Inflammatory macrophage treated with lipopolysaccharide for 4 hours (primary cell): ENCODE results near the gene CDK15.
"Not testable (repeated sequence)": the region's sequence is repeated elsewhere in the genome, so short reads cannot be mapped to it uniquely, and the experiment has no call there.

Experiments used
- DNase-seq: peaks from one replicate; pipeline ENCODE4 v3.0.0-alpha.2; 2020

CDK15 gene

DNA sequence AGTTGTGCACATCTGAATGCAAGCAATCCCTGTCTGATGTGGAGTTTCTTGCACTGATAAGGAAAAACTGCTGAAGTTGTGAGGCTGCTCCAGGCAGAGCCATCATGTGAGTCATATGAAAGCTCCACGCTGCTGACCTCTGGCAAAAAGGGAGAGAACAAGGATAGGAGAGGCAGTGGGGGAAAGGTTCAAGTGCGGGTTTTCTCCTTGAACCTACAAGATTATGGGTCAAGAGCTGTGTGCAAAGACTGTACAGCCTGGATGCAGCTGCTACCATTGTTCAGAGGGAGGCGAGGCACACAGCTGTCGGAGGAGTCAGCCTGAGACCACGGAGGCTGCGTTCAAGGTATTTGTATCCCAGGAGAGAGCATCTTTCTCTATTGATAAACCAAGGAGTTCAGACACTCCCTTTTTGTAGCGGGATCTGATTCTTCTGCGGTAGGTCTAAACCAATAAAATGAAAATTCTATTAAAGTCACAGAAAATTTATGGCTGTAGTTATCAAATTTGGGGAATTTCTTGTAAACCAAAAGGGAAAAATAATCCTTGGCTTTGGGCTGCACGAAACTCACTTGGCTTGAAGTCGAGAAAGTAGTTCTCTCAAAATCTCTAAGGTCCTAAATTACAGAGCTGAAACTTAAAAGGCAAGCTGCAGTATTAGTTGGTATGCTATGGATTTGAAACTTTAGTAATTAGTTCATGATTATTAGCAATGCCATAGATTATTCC is at the start of gene CDK15:
Gene CDK15, plus strand, starts transcription at position 96 of the 729 bp plus-strand sequence. Its CDS starts 128 bp downstream, at position 224.
- DNase-seq, result no peak

DNA sequence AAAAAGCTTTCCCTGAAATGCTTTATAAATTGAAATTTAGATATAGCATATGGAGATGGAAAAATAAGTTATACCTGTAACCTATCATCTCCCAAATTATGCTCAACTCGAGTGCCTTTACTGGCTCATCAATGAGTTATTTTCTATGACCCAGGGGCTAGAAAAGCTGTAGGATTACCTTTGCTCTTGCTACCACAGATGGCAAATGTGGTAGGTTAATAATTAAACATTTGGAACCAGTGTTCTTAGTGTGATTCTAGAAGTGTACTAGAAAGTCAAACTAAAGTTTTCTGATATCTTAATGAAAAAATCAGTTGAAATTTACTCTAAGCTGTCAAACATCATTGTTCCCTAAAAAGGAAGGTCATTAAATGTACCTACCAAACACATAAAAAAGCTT is 48.1 kb upstream of the CDK15 start:
- no peak for DNase-seq

DNA sequence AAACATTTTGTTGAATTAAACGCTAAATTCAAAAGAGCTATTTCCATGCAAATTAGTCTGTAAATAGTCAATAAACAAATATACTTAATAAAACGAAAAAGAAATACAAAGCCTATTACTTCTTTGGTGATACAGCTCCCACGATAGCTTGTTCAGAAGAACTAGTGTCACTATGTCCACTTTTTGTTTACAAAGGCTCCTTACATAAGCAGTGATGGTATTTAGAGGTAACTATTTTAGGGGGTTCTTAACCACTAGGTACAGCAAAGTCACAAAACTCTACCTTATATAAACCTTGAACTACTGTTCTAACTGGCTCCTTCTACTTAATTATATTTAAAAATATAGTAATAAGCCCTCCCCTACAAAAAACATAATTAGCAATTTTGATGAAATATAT is 47.5 kb upstream of the CDK15 start:
- DNase-seq, result no peak

DNA sequence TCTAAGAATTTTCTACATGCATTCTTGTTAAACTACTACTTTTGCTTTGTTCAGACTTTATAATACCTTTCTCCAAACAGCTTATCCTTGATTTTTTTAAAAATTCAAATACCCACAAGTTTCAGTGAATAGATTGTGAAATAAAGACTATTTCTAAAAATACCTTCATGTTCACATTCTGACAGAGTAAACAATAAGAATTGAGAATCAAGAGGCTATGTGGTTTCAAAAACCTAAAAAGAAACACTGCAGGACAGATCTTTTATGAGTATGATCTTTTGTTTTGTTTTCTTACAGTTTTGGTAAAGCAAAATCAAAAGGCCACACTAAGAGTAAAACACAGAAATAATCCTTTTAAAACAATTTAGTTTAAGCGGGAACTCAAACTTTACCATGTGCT is 46.8 kb upstream of the CDK15 start:
- DNase-seq, result no peak

DNA sequence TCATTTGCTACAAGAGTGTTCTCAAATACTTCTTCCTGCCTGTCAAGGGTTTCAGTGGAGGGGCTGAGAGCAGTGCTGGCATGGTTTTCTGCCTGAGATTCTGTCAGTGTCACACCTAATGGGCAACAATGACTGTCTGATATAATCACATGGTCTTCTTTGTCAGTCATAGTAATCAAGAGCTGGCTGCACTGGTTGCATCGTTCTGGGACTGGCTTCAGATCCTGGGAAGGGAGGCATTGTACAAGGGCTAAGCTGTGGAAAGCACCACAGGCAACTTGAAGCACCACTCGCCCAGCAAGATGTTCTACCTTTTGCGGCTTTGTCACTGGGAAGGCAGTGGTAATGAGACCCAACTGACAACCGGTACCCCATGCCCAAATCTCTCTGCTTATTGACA is 45.2 kb upstream of the CDK15 start:
- DNase-seq, result no peak

DNA sequence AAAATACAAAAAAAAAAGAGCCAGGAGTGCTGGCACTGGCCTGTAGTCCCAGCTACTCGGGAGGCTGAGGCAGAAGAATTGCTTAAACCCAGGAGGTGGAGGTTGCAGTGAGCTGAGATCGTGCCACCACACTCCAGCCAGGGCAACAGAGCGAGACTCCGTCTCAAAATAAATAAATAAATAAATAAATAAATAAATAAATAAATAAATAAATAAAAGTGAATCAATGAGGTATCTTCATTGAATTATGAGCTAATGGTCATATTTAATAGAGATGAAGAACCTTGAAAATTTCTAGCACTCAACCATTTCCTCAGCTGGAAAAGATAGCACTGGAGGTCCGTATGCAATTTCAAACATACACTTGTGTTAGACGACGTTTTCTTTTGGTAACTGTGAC is 41.9 kb upstream of the CDK15 start:
- DNase-seq, result not testable (repeated sequence)

DNA sequence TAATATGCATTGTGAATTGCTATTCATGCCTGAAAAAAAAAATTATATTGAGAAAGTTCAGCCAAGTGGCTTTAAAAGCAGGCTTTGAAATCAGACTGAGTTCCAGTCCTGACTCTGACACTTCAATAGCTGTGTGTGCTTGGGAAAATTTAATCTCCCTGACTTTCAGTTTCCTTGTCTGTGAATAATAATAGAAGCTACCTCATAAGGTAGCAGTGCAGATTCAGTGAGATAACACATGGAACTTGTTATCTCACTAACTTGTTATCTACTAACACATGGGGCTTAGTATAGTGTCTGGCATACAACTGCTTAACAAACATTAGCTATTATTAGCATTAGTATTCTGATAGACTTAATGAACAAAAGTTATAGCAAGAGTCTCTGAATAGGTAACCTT is 40.5 kb upstream of the CDK15 start:
- DNase-seq, result no peak

DNA sequence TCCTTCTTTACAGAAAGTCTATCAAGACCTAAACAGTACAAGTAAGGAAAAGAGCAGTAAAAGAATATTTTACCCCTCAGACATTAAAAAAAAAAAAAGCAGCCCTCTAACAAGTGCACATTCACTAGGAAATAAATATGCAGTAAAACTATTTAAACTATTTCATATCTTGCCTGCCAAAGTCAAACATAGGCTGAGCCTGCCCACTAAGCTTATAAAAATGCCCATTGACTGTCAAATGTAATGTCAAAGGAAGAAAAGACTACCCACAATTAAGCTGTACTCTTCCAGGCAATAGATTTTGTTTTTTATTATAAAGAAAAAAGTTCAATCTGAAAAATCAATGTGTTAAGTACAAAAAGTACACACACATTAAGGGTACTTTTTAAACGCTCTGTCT is 37.4 kb upstream of the CDK15 start:
- DNase-seq, result no peak

DNA sequence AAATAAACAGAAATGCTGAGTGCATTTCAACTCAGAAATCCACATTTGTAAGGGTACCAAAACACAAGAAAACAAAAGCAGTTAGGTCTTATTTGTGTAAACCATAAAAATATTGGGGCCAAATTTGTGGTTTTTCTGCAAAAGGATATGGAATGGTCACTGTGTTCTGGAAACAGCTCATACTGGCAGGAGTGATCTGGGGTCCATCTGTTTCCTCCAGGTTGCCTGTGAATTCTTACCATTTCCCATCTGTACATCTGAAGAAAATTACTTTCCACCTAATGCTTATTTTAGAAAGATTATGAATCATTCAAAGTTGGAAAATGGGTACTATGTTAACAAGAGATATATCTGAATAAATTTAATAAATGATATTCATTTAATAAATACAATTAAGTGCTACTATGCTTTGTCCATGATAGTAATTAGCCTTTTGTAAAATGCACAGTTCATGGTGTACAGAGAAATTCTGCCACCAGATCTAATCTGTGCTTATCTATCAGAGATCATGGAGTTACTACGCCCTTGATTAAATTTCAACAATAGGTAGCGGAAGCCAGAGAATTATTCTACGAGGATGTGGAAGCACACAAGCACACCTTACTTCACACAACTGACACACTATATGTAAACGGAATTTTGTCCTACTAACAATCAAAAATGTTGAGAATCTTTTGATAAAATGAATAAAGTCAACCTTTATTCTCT is 36.5 kb upstream of the CDK15 start:
- DNase-seq, result no peak

DNA sequence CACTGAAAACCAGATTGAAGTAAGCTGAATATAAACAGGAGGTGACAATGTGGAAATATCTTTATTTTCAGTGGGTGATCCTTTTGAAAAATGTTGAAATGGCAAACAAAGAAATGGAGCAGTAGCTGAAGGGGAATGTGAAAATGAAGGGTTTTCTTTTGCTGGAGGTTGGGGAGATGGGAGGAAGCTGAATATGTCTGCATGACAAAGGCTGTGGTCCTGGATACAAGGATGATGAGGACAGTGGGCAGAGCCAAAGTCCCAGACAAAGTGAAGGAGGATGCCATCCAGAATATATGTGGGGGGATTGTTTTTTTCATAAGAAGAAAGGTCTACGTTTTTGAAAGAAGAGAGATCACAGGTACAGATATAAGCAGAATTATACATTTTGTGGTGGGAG is 32.3 kb upstream of the CDK15 start:
- no peak for DNase-seq

DNA sequence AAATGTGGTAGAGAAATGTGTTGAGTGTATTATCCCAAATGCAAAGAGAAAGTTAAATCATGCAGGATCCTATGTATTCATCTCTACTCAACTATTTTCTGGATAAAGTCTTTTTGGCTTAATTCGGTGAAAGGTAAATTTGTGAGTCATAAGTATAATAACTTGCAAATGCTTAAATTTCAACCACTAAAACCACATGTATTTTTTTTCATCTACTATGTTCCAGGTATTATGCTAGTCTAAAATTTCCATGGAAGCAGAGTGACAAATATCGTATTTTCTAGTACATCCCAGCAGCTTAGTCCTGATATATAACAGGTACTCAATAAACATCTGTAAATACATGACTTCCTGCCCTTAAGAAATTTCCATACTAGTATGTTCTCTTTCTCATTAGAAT is 31.8 kb upstream of the CDK15 start:
- DNase-seq, result no peak

DNA sequence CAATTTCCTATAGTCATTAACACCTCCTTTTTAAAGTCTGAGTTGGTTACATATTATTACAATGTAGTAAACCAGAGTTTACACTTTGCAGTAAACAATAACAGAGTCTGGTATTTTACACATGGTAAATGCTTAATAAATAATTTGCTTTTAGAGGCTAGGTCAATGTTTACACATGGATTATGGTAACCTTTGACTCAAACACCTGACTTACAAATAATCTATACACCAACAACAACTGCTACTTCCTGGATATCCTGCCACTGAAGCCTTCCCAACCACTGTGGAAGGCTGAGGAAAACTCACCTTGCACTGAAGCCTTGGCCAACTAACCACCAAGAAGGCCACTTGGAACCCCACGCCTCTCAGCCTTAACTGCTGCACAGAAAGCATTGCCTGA is 31.0 kb upstream of the CDK15 start:
- DNase-seq, result no peak

DNA sequence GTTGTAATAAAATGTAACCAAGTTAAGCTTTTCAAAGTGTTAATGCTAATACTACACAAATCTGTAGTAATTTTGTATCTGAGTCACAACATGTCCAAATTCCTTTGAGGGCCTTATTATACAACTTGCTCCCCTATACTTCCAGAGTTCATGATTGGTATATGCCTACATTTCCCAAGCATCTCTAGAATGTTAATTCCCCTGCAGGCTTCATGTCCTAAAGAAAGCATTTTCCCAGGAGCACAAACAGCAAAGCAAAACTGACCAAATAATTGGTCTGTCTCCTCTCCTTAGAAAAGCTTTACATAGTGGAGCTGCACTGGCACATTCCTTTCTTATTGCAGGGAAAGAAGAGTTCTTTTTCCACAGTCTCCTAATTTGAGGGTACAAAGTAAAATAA is 29.3 kb upstream of the CDK15 start:
- no peak for DNase-seq

DNA sequence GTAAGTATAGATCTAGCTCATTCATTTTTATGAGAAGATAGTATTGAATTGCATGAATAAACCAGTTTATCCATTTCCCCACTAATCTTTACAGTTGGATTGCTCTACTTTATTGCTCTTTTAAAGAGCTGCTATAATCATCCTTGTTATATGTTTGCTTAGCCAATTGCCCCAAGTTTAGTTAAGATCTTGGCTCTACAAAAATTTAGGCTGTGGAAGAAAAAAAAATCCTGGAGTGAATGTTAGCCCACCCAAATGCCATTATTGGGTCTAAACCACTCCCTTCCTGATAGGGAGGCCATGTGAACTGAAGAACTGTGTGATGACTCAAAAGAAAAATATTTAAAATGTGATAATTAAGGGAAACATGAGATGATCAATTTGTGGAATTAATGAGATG is 28.5 kb upstream of the CDK15 start:
- no peak for DNase-seq

DNA sequence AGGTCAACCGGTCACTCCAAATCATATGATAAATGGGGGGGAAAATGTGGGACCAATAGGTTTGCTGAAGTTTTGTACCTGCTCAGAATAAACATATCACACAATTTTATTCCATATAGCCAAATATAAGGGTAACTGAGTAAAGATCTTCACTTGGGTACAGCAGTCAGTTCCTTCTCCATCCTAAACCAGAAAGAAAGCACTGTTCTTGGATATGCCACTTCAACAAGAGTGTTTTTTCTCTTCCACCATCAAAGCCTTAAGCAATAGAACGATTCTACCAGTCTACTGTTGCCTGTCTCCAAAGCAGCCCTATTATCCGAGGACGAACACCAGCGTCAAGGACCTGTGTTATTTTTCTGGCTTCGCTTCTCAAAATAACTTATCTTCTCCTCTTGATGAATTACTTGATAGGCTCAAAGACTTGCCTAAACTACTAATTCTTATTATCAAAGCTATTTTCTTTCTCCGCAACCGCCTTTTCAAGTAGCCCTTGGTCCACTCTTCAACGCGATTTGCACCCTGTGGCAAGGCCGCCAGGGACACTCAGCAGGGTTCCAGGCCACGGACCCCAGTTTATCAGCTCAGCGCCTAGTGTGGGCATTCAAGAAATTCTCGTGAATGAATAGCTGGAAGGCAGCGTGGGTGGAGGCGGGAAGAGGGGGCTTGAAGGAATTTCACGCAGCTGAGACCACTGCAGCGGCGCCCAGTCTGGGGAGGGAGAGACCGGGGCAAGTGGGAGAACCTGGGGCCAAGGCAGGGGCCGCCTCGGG is 26.2 kb upstream of the CDK15 start:
- DNase-seq, result peak; percentile 2

DNA sequence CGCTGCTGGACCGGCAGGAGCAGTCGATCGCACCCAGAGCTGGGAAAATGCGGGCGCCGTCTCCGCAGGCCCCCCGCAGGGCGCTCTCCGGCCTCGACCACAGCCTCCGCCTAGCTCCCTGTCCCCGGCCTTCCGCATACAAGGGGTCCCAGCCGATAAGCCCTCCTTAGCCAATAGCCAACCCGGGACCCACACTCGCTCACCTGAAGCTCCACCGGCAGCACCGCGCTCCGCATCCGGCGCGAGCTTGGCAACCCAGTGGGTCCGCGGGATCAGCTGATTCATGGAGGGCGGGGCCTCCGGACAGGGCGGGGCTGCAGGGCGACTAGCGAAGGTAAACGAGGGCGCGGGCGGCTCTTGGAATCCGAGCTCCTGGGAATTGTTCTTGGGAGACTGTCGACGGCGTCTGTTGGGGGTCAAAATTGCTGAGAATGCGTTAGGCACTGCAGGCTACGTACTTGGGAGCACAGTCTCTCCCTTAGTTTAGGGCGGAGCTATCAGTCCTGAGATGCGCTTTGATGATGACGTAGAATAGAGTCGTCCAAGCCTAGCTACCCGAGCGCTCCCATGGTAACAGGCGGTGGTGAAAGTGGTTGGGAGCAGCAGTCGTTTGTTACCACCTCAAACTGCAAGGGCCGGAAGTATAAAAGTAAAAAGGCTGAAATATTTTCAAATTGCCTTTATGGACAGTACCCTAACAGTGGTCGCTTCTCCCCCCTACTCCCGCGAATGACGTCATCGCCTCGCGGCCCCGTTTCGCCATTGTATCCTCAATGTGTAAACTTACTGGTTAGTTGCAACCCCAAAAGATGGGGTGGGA is 25.5 kb upstream of the CDK15 start, which contains the start of gene ALS2:
Gene ALS2, minus strand, starts transcription at position 260 of the 820 bp plus-strand sequence. CDS start 12,048 bp downstream, outside the sequence.
- peak; percentile 94 for DNase-seq

DNA sequence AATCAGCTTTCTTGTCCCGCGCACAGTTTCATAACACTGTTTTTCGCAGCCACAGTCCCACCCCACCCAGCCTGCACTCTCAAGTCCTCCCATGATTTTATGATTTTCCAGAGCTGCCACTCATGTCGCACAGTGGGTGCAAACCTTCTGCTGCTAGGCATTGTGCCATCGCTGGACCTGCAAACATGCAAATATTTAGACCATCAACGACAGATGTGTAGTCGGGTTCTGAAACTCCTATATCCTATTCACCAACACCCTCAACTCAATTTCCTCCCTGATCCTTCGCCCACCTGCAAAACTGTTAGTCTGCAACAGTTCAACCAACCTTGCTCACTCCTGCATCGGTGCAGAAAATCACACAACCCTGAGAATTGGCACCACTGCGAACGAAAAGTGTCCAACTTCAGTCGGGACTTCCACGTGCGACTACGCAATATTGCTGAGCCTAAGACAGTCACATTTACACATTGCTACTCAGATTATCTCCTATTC is 24.7 kb upstream of the CDK15 start:
- peak; percentile 8 for DNase-seq

DNA sequence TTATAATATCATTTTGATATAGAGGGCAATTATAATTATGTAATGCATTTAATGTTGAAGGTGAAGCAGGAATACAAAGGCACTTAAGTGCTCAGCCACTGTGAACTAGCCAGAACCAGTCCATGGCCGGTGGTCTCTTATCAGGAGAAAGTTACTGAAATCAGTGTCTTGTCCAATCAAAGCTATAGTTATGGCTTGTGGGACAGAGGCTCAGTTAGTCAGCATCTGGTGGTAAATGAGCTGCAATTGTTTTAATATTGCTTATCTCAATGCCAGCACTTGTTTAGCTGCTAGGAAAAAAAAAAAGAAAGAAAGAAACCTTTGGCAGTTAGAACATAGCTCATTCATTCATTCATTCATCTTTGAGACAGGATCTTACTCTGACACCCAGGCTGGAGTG is 21.8 kb upstream of the CDK15 start:
- DNase-seq, result no peak

DNA sequence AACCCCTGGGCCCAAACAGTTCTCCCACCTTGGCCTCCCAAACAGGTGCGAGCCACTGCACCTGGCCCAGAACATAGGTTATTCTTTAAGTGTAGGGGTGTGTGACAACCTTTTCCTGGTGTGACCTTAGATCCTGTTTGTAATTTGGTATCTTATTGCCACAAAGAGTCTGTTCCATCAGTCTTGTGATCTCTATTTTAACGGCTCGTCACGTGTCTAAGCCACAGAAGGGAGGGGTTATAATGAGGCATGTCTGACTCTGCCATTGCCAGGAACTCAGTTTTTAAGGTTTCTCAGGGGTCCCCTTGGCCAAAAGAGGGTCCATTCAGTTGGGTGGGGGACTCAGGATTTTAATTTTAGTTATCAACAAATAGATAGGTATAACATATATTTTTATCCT is 21.2 kb upstream of the CDK15 start:
- peak; percentile 9 for DNase-seq

DNA sequence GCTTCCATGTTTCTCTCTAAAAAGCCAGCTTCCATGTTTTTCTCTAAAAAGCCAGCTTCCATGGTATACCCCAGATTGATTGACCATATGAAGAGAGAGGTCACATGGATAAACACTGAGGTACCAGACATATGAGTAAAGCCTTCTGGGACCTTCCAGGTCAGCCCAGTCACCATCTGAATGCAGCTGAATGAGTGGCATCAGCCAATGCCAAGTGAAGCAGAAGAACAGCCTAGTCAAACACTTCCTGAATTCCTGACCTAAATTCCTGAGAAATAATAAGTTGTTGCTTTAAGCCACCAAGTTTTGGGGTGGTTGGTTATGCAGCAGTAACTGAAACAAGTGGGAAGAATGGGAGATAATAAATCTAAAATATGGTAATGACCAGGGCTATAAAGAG is 19.9 kb upstream of the CDK15 start:
- no peak for DNase-seq

DNA sequence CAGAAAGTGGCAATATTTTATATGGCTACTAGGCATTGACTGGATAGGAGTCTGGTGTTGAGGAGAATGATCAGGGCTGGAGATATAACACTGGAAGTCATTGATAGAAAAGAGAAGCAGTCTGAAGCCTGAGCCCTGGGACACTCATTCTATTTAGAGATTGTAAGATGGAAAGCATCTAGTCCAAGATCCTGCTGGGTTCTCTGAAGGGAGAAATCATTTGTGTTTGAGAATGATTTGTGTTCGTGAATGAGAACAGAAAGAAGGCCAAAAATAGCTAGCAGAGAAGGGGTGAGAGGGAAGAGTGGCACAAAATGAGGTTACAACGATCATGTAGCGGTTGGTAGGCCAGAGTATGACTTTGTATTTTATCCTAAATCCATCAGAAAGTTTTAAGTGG is 18.0 kb upstream of the CDK15 start:
- no peak for DNase-seq

DNA sequence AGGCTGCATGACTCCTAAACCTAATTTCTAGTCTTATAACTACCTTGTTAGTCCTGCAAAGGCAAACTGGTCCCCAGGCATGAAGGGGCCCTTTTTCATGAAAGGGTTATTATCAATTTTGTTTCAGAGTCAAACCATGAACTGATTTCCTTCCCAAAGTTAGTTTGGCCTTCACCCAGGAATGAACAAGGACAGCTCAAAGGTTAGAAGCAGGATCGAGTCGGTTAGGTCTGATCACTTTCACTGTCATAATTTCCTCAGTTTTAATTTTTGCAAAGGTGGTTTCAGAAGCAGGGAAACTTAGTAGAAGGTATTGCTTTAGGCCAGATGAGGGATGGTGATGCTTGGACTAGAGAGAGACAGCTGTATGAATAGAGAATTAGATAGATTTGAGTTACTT is 16.9 kb upstream of the CDK15 start:
- no peak for DNase-seq

DNA sequence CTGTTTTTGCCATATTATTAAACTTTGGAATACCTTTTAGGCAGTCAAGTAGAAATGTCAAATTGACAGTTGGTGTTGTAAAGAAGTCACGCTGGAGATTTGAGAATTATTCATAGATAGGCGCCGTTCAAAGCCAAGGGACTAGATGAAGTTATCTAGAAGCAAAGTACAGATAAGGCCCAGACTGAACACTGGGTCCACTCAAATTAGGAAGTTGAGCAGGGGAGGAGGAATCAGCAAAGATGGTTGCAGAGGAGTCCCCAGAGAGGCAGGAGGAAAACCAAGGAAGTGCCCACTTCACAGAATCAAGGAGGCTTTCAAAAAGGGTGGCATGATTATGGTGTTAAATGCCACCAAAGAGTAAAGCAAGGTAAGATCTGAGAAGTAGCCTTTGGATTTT is 16.0 kb upstream of the CDK15 start:
- DNase-seq, result no peak
